Activated CD8-positive, alpha-beta memory T cell treated with anti-CD3 and anti-CD28 coated beads for 1 hour (primary cell): Measurements from ENCODE around the gene UBN1.

Source experiments
- DNase-seq, 2 donors: peaks; one replicate each; pipeline ENCODE4 v3.0.0-alpha.2; 2020; ENCODE audit warnings: low read depth in 1 of 2; ENCODE audit errors: extremely low read depth in 1 of 2

UBN1 gene

GRCh38 chr16:4900036-4900435, 52.8 kb downstream of the UBN1 start:
- no peak for DNase-seq

- DNase-seq, result no peak
Measured at GRCh38 chr16:4900750-4901149, 53.5 kb downstream of the UBN1 start.

- no peak for DNase-seq
Measured at GRCh38 chr16:4902038-4902437, 54.8 kb downstream of the UBN1 start.

- no peak for DNase-seq
Measured at GRCh38 chr16:4904108-4904941, 57.0 kb downstream of the UBN1 start.

GRCh38 chr16:4904942-4905615, 57.8 kb downstream of the UBN1 start:
- DNase-seq, result no peak

GRCh38 chr16:4908854-4909401, 61.6 kb downstream of the UBN1 start:
- DNase-seq, result no peak

GRCh38 chr16:4909825-4910224, 62.5 kb downstream of the UBN1 start:
- no peak for DNase-seq

GRCh38 chr16:4910828-4911227, 63.5 kb downstream of the UBN1 start:
- no peak for DNase-seq

- DNase-seq, result no peak
Measured at GRCh38 chr16:4911970-4912386, 64.7 kb downstream of the UBN1 start.

- DNase-seq, result no peak
Measured at GRCh38 chr16:4913130-4913773, 66.0 kb downstream of the UBN1 start.

GRCh38 chr16:4913774-4914525, 66.7 kb downstream of the UBN1 start:
- DNase-seq, result no peak

- no peak for DNase-seq
Measured at GRCh38 chr16:4914528-4915225, 67.4 kb downstream of the UBN1 start.

- DNase-seq, result no peak
Measured at GRCh38 chr16:4915226-4915761, 68.0 kb downstream of the UBN1 start.

- DNase-seq, result no peak
Measured at GRCh38 chr16:4917117-4917516, 69.8 kb downstream of the UBN1 start.

GRCh38 chr16:4918781-4919251, 71.5 kb downstream of the UBN1 start:
- DNase-seq, result no peak

GRCh38 chr16:4920826-4921225, 73.5 kb downstream of the UBN1 start:
- DNase-seq, result no peak

- DNase-seq, result no peak
Measured at GRCh38 chr16:4922721-4923342, 75.6 kb downstream of the UBN1 start.

- no peak for DNase-seq
Measured at GRCh38 chr16:4923853-4924252, 76.6 kb downstream of the UBN1 start.

GRCh38 chr16:4924593-4925292, 77.5 kb downstream of the UBN1 start:
- no peak for DNase-seq
